DMS 273 (cell line): ENCODE measurements around the gene VPS18.

Source experiments
- DNase-seq: peaks from one replicate; lab custom pipeline; 2025; ENCODE audit not compliant: unreplicated experiment; lab: John Stamatoyannopoulos, UW

VPS18 gene

GRCh38 chr15:40952301-40952900 is 58.2 kb downstream of the VPS18 start:
- DNase-seq: no peak

- peak; percentile 96 for DNase-seq
Measured at GRCh38 chr15:40952901-40953712, 58.9 kb downstream of the VPS18 start, which contains the start of gene CHAC1. CHAC1 (plus strand) TSS chr15:40953471; CDS start chr15:40953584, 113 bp downstream.
